ENCODE measurements around the gene MARCHF10. TPM values are rescaled to one million over a fixed set of nuclear protein-coding genes. Genes with fewer than 3 reads are reported as not detected.
A peak's percentile ranks its signal among the peaks of the same experiment; 100 is the strongest.

The MARCHF10 gene
- total RNA-seq, 1 donor from 2014 or later, result not detected

- Mint-ChIP-seq H3K4me3 (no peak overlapping the region), H3K9me3 (peaks cover 15% of the 10 kb centered on the region), H3K36me3 (peaks cover 5% of the 10 kb centered on the region), H3K4me1 (ENCODE audit: unreplicated experiment) (peaks cover 25% of the 10 kb centered on the region), H3K27me3 (no peaks in the 10 kb centered on the region), H3K27ac (no peak overlapping the region)
- no peak for DNase-seq (ENCODE audit: extremely low spot score, unreplicated experiment)
- no peak for TF ChIP-seq CTCF (conservative IDR thresholded peaks at IDR 0.05)
Measured at GRCh38 chr17:62816282-62816839, 8.2 kb upstream of the MARCHF10 start.

- Mint-ChIP-seq H3K4me1 (ENCODE audit: unreplicated experiment) (peaks cover 26% of the 10 kb centered on the region), H3K9me3 (peaks cover 10% of the 10 kb centered on the region), H3K4me3 (peak overlapping the region; percentile 14), H3K27ac (no peak overlapping the region), H3K27me3 (peaks cover 4% of the 10 kb centered on the region), H3K36me3 (peaks cover 5% of the 10 kb centered on the region)
- no peak for DNase-seq (ENCODE audit: extremely low spot score, unreplicated experiment)
- no peak for TF ChIP-seq CTCF (conservative IDR thresholded peaks at IDR 0.05)
Measured at GRCh38 chr17:62809656-62810055, 1.5 kb upstream of the MARCHF10 start.

GRCh38 chr17:62808576-62808970 is 459 bp upstream of the MARCHF10 start:
- Mint-ChIP-seq H3K9me3 (peaks cover under 1% of the 10 kb centered on the region), H3K27ac (no peak overlapping the region), H3K4me1 (ENCODE audit: unreplicated experiment) (peaks cover 26% of the 10 kb centered on the region), H3K36me3 (no peaks in the 10 kb centered on the region), H3K27me3 (peaks cover 10% of the 10 kb centered on the region), H3K4me3 (peak overlapping the region; percentile 53)
- DNase-seq (ENCODE audit: extremely low spot score, unreplicated experiment), result no peak
- TF ChIP-seq CTCF (conservative IDR thresholded peaks at IDR 0.05), result no peak

DNA sequence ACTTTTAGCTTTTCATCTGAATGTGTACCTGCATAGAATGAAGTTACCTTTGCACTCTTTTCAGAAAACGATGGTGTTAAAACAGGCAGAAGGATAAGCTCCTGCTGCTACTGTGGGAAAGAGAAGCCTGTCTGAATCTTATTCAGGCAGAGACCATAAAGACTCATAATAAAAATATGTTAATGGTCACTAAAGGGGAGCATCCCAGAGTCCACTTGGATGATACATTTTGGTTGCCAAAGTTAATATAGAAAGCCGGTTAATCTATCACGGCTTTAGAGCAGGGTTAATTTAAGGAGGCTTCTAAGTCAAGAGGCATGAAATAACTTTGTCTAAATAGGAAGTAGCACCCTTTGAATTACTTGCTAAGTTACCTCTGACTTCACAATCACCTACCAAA is 2.9 kb downstream of the MARCHF10 start:
- no peak for DNase-seq (ENCODE audit: extremely low spot score, unreplicated experiment)
- no peaks in the 10 kb centered on the region for H3K36me3 Mint-ChIP-seq
- TF ChIP-seq CTCF (conservative IDR thresholded peaks at IDR 0.05), result no peak
- peaks cover 14% of the 10 kb centered on the region for H3K27me3 Mint-ChIP-seq
- no peak overlapping the region for H3K27ac Mint-ChIP-seq
- H3K4me3 Mint-ChIP-seq, result no peak overlapping the region
- H3K4me1 Mint-ChIP-seq (ENCODE audit: unreplicated experiment), result peaks cover 36% of the 10 kb centered on the region
- no peaks in the 10 kb centered on the region for H3K9me3 Mint-ChIP-seq

DNA sequence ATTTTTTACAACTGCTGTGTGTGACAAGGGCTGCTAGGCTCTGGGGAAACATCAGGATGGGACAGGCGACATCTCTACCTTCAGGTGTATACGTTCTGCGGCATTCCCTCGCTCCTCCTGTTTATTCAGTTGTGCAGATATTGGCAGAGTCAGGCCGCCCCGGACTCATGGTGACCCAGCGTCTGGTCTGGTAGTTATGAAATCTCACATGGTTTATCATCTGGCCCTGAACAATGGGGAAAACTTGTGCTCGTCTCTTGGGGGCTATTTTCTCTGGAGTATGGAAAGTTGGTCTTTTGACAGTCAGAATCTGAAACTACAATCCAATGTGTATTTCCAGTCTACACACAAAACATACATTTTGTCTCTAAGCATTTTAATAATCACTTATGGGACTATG is 3.3 kb downstream of the MARCHF10 start:
- DNase-seq (ENCODE audit: extremely low spot score, unreplicated experiment), result no peak
- Mint-ChIP-seq H3K4me1 (ENCODE audit: unreplicated experiment) (peaks cover 39% of the 10 kb centered on the region), H3K4me3 (no peak overlapping the region), H3K36me3 (no peaks in the 10 kb centered on the region), H3K9me3 (no peaks in the 10 kb centered on the region), H3K27ac (no peak overlapping the region), H3K27me3 (peaks cover 14% of the 10 kb centered on the region)
- no peak for TF ChIP-seq CTCF (conservative IDR thresholded peaks at IDR 0.05)

DNA sequence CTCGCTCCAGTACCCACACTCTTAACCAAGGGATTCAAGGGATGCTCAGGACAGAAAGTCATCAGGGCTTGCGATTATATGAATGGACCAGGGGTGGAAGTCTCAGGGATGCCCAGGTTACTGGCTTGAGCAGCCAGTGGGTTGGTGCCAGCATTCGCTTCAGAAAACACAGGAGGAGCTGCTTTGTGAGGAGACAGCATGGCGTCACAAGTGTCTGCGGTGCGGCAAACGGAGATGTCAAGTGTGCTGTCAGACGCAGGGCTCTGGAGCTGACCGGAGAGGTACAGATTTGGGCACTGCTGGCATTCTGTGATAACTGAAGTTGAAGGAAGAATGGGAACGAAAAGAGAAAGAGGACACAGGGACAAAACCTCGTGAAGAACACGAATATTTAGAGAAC is 4.1 kb downstream of the MARCHF10 start:
- no peak for DNase-seq (ENCODE audit: extremely low spot score, unreplicated experiment)
- Mint-ChIP-seq H3K27me3 (peaks cover 12% of the 10 kb centered on the region), H3K4me1 (ENCODE audit: unreplicated experiment) (peaks cover 34% of the 10 kb centered on the region), H3K4me3 (no peak overlapping the region), H3K9me3 (no peaks in the 10 kb centered on the region), H3K27ac (no peak overlapping the region), H3K36me3 (no peaks in the 10 kb centered on the region)
- no peak for TF ChIP-seq CTCF (conservative IDR thresholded peaks at IDR 0.05)

Data from type B pancreatic cell (in vitro differentiated cells).